HG02678 (cell line): ENCODE results near the gene PICALM.
A peak's percentile ranks its signal among the peaks of the same experiment; 100 is the strongest.

Experiments used
- ATAC-seq: cut with Tn5 transposase; IDR thresholded peaks from one replicate; pipeline ENCODE4 v1.9.1; 2021; ENCODE audit warnings: mild to moderate bottlenecking, moderate library complexity; ENCODE audit not compliant: unreplicated experiment

The PICALM gene

GRCh38 chr11:86079421-86079820 is 10.5 kb upstream of the PICALM start:
- ATAC-seq = no peak

- no peak for ATAC-seq
These were observed 5.1 kb upstream of the PICALM start for GRCh38 chr11:86073948-86074347.

GRCh38 chr11:86072211-86072610 is 3.3 kb upstream of the PICALM start:
- no peak for ATAC-seq

- no peak for ATAC-seq
These were observed 1.5 kb upstream of the PICALM start for GRCh38 chr11:86070142-86071056.

- ATAC-seq = peak; percentile 19
These were observed 671 bp upstream of the PICALM start for GRCh38 chr11:86069408-86070101.

GRCh38 chr11:86068138-86068871 is 579 bp downstream of the PICALM start:
- peak; percentile 8 for ATAC-seq

GRCh38 chr11:86067851-86068137 is 1.1 kb downstream of the PICALM start:
- ATAC-seq = no peak

- ATAC-seq = no peak
These were observed 1.7 kb downstream of the PICALM start for GRCh38 chr11:86067009-86067850.

- no peak for ATAC-seq
These were observed 2.3 kb downstream of the PICALM start for GRCh38 chr11:86066657-86067008.

GRCh38 chr11:86066033-86066432 is 2.9 kb downstream of the PICALM start:
- no peak for ATAC-seq

- ATAC-seq = no peak
These were observed 4.6 kb downstream of the PICALM start for GRCh38 chr11:86064220-86064803.

GRCh38 chr11:86063536-86063935 is 5.3 kb downstream of the PICALM start:
- ATAC-seq = no peak

- ATAC-seq = no peak
These were observed 6.2 kb downstream of the PICALM start for GRCh38 chr11:86062719-86063118.

GRCh38 chr11:86061483-86062205 is 7.2 kb downstream of the PICALM start:
- no peak for ATAC-seq

- no peak for ATAC-seq
These were observed 8.3 kb downstream of the PICALM start for GRCh38 chr11:86060544-86060943.

GRCh38 chr11:86058360-86058759 is 10.5 kb downstream of the PICALM start:
- no peak for ATAC-seq

- no peak for ATAC-seq
These were observed 12.5 kb downstream of the PICALM start for GRCh38 chr11:86056351-86056854.

- ATAC-seq = no peak
These were observed 15.9 kb downstream of the PICALM start for GRCh38 chr11:86052693-86053641.
